GM12891 (cell line): Measurements from ENCODE around the gene ARRDC4.
"Not testable (repeated sequence)": the region's sequence is repeated elsewhere in the genome, so short reads cannot be mapped to it uniquely, and the experiment has no call there.

Experiments
- PAX5 ChIP-seq: IDR thresholded peaks from 2 replicates; pipeline ENCODE4 v1.6.1; 2011; ENCODE audit warnings: low read length, moderate library complexity, mild to moderate bottlenecking; ENCODE audit not compliant: insufficient read depth, severe bottlenecking
- POLR2A ChIP-seq: IDR thresholded peaks from 2 replicates; pipeline ENCODE4 v1.6.1; 2011; ENCODE audit warnings: low read depth, low read length, control low read depth
- POLR2AphosphoS5 ChIP-seq: IDR thresholded peaks from 2 replicates; pipeline ENCODE4 v1.6.1; 2011; ENCODE audit warnings: low read depth, low read length, control low read depth
- POU2F2 ChIP-seq: IDR thresholded peaks from 2 replicates; pipeline ENCODE4 v1.6.1; 2011; ENCODE audit warnings: low read depth, mild to moderate bottlenecking, control low read depth, low read length, moderate library complexity
- SPI1 ChIP-seq: IDR thresholded peaks from 2 replicates; pipeline ENCODE4 v1.6.1; 2011; ENCODE audit warnings: low read depth, low read length, control low read depth
- TAF1 ChIP-seq: IDR thresholded peaks from 2 replicates; pipeline ENCODE4 v1.6.1; 2011; ENCODE audit warnings: low read depth, low read length, control low read depth

GRCh38 chr15:97985979-97986378 is 25.5 kb downstream of the ARRDC4 start:
- TF ChIP-seq POLR2AphosphoS5, POU2F2, POLR2A, TAF1, PAX5, SPI1: not testable (repeated sequence)
